Kidney (tissue), 14 donors: ENCODE results near the gene NASP. TPM values are rescaled to one million over a fixed set of nuclear protein-coding genes. Genes with fewer than 3 reads are reported as not detected.
"Not testable (repeated sequence)": the region's sequence is repeated elsewhere in the genome, so short reads cannot be mapped to it uniquely, and the experiment has no call there.

Source experiments
- DNase-seq, 5 donors: peaks; one replicate each; pipeline ENCODE4 v3.0.0-alpha.2; 2013 to 2020
- FAIRE-seq: peaks from 2 replicates; lab custom pipeline; 2012; peaks lifted over from hg19 to GRCh38; lab: Jason Lieb, UNC
- H3K27ac ChIP-seq, 2 donors: one replicate each; pipeline ENCODE4 v1.7.0; 2013; ENCODE audit warnings: low read depth in 2 of 2, low read length in 2 of 2, inconsistent platforms in 1 of 2
- H3K27me3 ChIP-seq: one replicate; pipeline ENCODE4 v1.7.1; 2013; ENCODE audit warnings: low read length, inconsistent platforms; ENCODE audit not compliant: control insufficient read depth, insufficient read depth
- H3K36me3 ChIP-seq, 3 donors: one replicate each; pipeline versions ENCODE4 v1.7.0 to v1.7.1; 2013; ENCODE audit warnings: low read length in 3 of 3, control low read depth in 1 of 3, inconsistent platforms in 1 of 3; ENCODE audit not compliant: insufficient read depth in 3 of 3, control insufficient read depth in 2 of 3
- H3K4me1 ChIP-seq, 3 donors: one replicate each; pipeline versions ENCODE4 v1.7.0 to v1.7.1; 2013; ENCODE audit warnings: low read length in 3 of 3, inconsistent platforms in 1 of 3, low read depth in 1 of 3; ENCODE audit not compliant: control insufficient read depth in 2 of 3, insufficient read depth in 2 of 3
- H3K4me3 ChIP-seq, 3 donors: one replicate each; pipeline versions ENCODE4 v1.7.0 to v1.8.1; 2013; ENCODE audit warnings: low read length in 3 of 3, control low read depth in 1 of 3, inconsistent platforms in 1 of 3
- H3K9ac ChIP-seq, 3 donors: one replicate each; pipeline versions ENCODE4 v1.7.0 to v1.7.1; 2013; ENCODE audit warnings: low read length in 3 of 3, control low read depth in 1 of 3, inconsistent platforms in 1 of 3
- H3K9me3 ChIP-seq, 3 donors: one replicate each; pipeline versions ENCODE4 v1.7.0 to v1.7.1; 2013; ENCODE audit warnings: low read length in 3 of 3, control low read depth in 1 of 3, inconsistent platforms in 1 of 3; ENCODE audit not compliant: control insufficient read depth in 2 of 3, insufficient read depth in 1 of 3
- CTCF ChIP-seq: IDR thresholded peaks from 3 replicates; pipeline ENCODE4 v1.5.1; 2012; ENCODE audit warnings: mild to moderate bottlenecking, moderate library complexity, borderline replicate concordance; ENCODE audit not compliant: insufficient read depth; ENCODE audit errors: extremely low read depth
- intact Hi-C: fragments of 100-400 bp; cut with DNase I; formaldehyde crosslinking; loops from one replicate; pipeline ENCODE4 v1.11.1; 2022
- polyA plus RNA-seq: library from polyadenylated mRNA; stranded (reverse); fragments of 350-450 nt; fragmentation: Illumina TruSeq; extraction: RNeasy Lipid Tissue Mini Kit (QIAGEN cat#74804); gene quantifications from one replicate; pipeline ENCODE4 v1.2.3, GENCODE V29; 2014; ENCODE audit warnings: low read depth, low replicate concordance; ENCODE audit not compliant: insufficient read depth
- total RNA-seq: library from RNA; stranded (reverse); fragmentation: NEBNext Ultra II Directional; extraction: Animal tissue kit (Norgen Biotek cat#: 25700); gene quantifications from one replicate; pipeline ENCODE4 v1.2.1, GENCODE V29; 2021
- donor health status: control.
- donor health status: control.
- donor health status: control.
- donor health status: control.
- donor health status: control.
- donor health status: DM: yes; HTN: yes; CAD: no.
- donor health status: Normal renal cell carcinoma (clear cell type).

Gene NASP
- total and polyA plus RNA-seq, 2 donors from 2014 or later: 49.5 to 51.6 TPM

- H3K27ac ChIP-seq: no peak overlapping the region
- intact Hi-C loops: no loop called here
- H3K4me1 ChIP-seq: peaks cover 0 to 6% (median 0%) of the 10 kb centered on the region in 3 donors
- H3K36me3 ChIP-seq: no peaks in the 10 kb centered on the region
- H3K27me3 ChIP-seq: no peaks in the 10 kb centered on the region
- no peak for TF ChIP-seq CTCF
- FAIRE-seq (no peak), DNase-seq (no peak)
- H3K4me3 ChIP-seq: no peak overlapping the region
- no peak overlapping the region for H3K9ac ChIP-seq
- H3K9me3 ChIP-seq: no peaks in the 10 kb centered on the region
Observed at GRCh38 chr1:45586769-45587168, 2.9 kb downstream of the NASP start.

GRCh38 chr1:45589861-45590260 lies 6.0 kb downstream of the NASP start:
- intact Hi-C loops: no loop called here
- Histone ChIP-seq H3K4me3 (no peak overlapping the region), H3K9me3 (no peaks in the 10 kb centered on the region), H3K27ac (peak overlapping the region in 1 of 2 donors; percentile 5), H3K36me3 (peaks cover 0 to 6% (median 0%) of the 10 kb centered on the region in 3 donors), H3K4me1 (peaks cover 0 to 6% (median 0%) of the 10 kb centered on the region in 3 donors), H3K9ac (no peak overlapping the region), H3K27me3 (no peaks in the 10 kb centered on the region)
- DNase-seq (no peak), FAIRE-seq (no peak)
- TF ChIP-seq CTCF: no peak

- no peak for TF ChIP-seq CTCF
- H3K36me3 ChIP-seq: peaks cover 0 to 6% (median 2%) of the 10 kb centered on the region in 3 donors
- no peak overlapping the region for H3K27ac ChIP-seq
Observed at GRCh38 chr1:45594412-45594811, 10.6 kb downstream of the NASP start.

GRCh38 chr1:45596765-45597164 lies 12.9 kb downstream of the NASP start:
- H3K4me3 ChIP-seq, FAIRE-seq, H3K27me3 ChIP-seq, intact Hi-C loops, H3K4me1 ChIP-seq, DNase-seq, H3K9me3 ChIP-seq, H3K9ac ChIP-seq, H3K36me3 ChIP-seq: not testable (repeated sequence)
- H3K27ac ChIP-seq: peak overlapping the region in 1 of 2 donors; percentile 27

More at GRCh38 chr1:45594412-45594811, 10.6 kb downstream of the NASP start:
- H3K9me3 ChIP-seq: no peaks in the 10 kb centered on the region
- intact Hi-C loops: no loop called here
- H3K4me1 ChIP-seq: no peaks in the 10 kb centered on the region
- FAIRE-seq (no peak), DNase-seq (no peak)
- no peak overlapping the region for H3K9ac ChIP-seq
- H3K27me3 ChIP-seq: no peaks in the 10 kb centered on the region
- H3K4me3 ChIP-seq: no peak overlapping the region
